ENCODE measurements around the gene FOXC1.

FOXC1 gene

GRCh38 chr6:1609648-1610496 lies at the start of gene FOXC1:
FOXC1 (plus strand) TSS chr6:1609915; CDS start chr6:1610446, 531 bp downstream.
- H3K9ac ChIP-seq (ENCODE audit: low read length): no peak within 1 kb of the TSS
- H3K36me3 ChIP-seq (ENCODE audit: control insufficient read depth, insufficient read depth, low read length): no peaks in the 10 kb centered on the region
- peaks cover 89% of the 10 kb centered on the region for H3K27me3 ChIP-seq (ENCODE audit: control insufficient read depth, insufficient read depth, low read length)
- no peaks in the 10 kb centered on the region for H3K9me3 ChIP-seq (ENCODE audit: control insufficient read depth, low read length)
- H3K4me1 ChIP-seq (ENCODE audit: control insufficient read depth, insufficient read depth, low read length): peaks cover 43% of the 10 kb centered on the region
- H3K4me3 ChIP-seq (ENCODE audit: low read length): peak within 1 kb of the TSS; percentile 31

- no peaks in the 10 kb centered on the region for H3K4me1 ChIP-seq (ENCODE audit: control insufficient read depth, insufficient read depth, low read length)
- H3K4me3 ChIP-seq (ENCODE audit: low read length): no peak overlapping the region
- no peak overlapping the region for H3K9ac ChIP-seq (ENCODE audit: low read length)
- H3K36me3 ChIP-seq (ENCODE audit: control insufficient read depth, insufficient read depth, low read length): no peaks in the 10 kb centered on the region
- no peaks in the 10 kb centered on the region for H3K9me3 ChIP-seq (ENCODE audit: control insufficient read depth, low read length)
- H3K27me3 ChIP-seq (ENCODE audit: control insufficient read depth, insufficient read depth, low read length): no peaks in the 10 kb centered on the region
Observed at GRCh38 chr6:1560281-1561058, 49.2 kb upstream of the FOXC1 start.

- H3K4me1 ChIP-seq (ENCODE audit: control insufficient read depth, insufficient read depth, low read length): no peaks in the 10 kb centered on the region
- H3K4me3 ChIP-seq (ENCODE audit: low read length): no peak overlapping the region
- no peaks in the 10 kb centered on the region for H3K9me3 ChIP-seq (ENCODE audit: control insufficient read depth, low read length)
- H3K36me3 ChIP-seq (ENCODE audit: control insufficient read depth, insufficient read depth, low read length): no peaks in the 10 kb centered on the region
- no peaks in the 10 kb centered on the region for H3K27me3 ChIP-seq (ENCODE audit: control insufficient read depth, insufficient read depth, low read length)
- H3K9ac ChIP-seq (ENCODE audit: low read length): no peak overlapping the region
Observed at GRCh38 chr6:1561355-1561754, 48.4 kb upstream of the FOXC1 start.

GRCh38 chr6:1562171-1562955 lies 47.4 kb upstream of the FOXC1 start:
- Histone ChIP-seq H3K9ac (ENCODE audit: low read length) (no peak overlapping the region), H3K4me1 (ENCODE audit: control insufficient read depth, insufficient read depth, low read length) (no peaks in the 10 kb centered on the region), H3K27me3 (ENCODE audit: control insufficient read depth, insufficient read depth, low read length) (no peaks in the 10 kb centered on the region), H3K9me3 (ENCODE audit: control insufficient read depth, low read length) (no peaks in the 10 kb centered on the region), H3K36me3 (ENCODE audit: control insufficient read depth, insufficient read depth, low read length) (no peaks in the 10 kb centered on the region), H3K4me3 (ENCODE audit: low read length) (no peak overlapping the region)

GRCh38 chr6:1569377-1569776 lies 40.3 kb upstream of the FOXC1 start:
- no peaks in the 10 kb centered on the region for H3K36me3 ChIP-seq (ENCODE audit: control insufficient read depth, insufficient read depth, low read length)
- H3K9ac ChIP-seq (ENCODE audit: low read length): no peak overlapping the region

GRCh38 chr6:1570848-1571247 lies 38.9 kb upstream of the FOXC1 start:
- H3K4me1 ChIP-seq (ENCODE audit: control insufficient read depth, insufficient read depth, low read length): no peaks in the 10 kb centered on the region
- H3K27me3 ChIP-seq (ENCODE audit: control insufficient read depth, insufficient read depth, low read length): no peaks in the 10 kb centered on the region
- H3K9me3 ChIP-seq (ENCODE audit: control insufficient read depth, low read length): no peaks in the 10 kb centered on the region
- no peak overlapping the region for H3K4me3 ChIP-seq (ENCODE audit: low read length)
- H3K36me3 ChIP-seq (ENCODE audit: control insufficient read depth, insufficient read depth, low read length): no peaks in the 10 kb centered on the region
- H3K9ac ChIP-seq (ENCODE audit: low read length): no peak overlapping the region

More at GRCh38 chr6:1569377-1569776, 40.3 kb upstream of the FOXC1 start:
- Histone ChIP-seq H3K4me3 (ENCODE audit: low read length) (no peak overlapping the region), H3K4me1 (ENCODE audit: control insufficient read depth, insufficient read depth, low read length) (no peaks in the 10 kb centered on the region), H3K9me3 (ENCODE audit: control insufficient read depth, low read length) (no peaks in the 10 kb centered on the region), H3K27me3 (ENCODE audit: control insufficient read depth, insufficient read depth, low read length) (no peaks in the 10 kb centered on the region)

GRCh38 chr6:1572892-1573291 lies 36.8 kb upstream of the FOXC1 start:
- Histone ChIP-seq H3K4me3 (ENCODE audit: low read length) (no peak overlapping the region), H3K27me3 (ENCODE audit: control insufficient read depth, insufficient read depth, low read length) (no peaks in the 10 kb centered on the region), H3K4me1 (ENCODE audit: control insufficient read depth, insufficient read depth, low read length) (no peaks in the 10 kb centered on the region), H3K9me3 (ENCODE audit: control insufficient read depth, low read length) (no peaks in the 10 kb centered on the region), H3K9ac (ENCODE audit: low read length) (no peak overlapping the region), H3K36me3 (ENCODE audit: control insufficient read depth, insufficient read depth, low read length) (no peaks in the 10 kb centered on the region)

GRCh38 chr6:1574083-1574761 lies 35.5 kb upstream of the FOXC1 start:
- no peak overlapping the region for H3K9ac ChIP-seq (ENCODE audit: low read length)
- H3K27me3 ChIP-seq (ENCODE audit: control insufficient read depth, insufficient read depth, low read length): no peaks in the 10 kb centered on the region
- no peaks in the 10 kb centered on the region for H3K9me3 ChIP-seq (ENCODE audit: control insufficient read depth, low read length)
- H3K4me1 ChIP-seq (ENCODE audit: control insufficient read depth, insufficient read depth, low read length): no peaks in the 10 kb centered on the region
- H3K4me3 ChIP-seq (ENCODE audit: low read length): no peak overlapping the region
- no peaks in the 10 kb centered on the region for H3K36me3 ChIP-seq (ENCODE audit: control insufficient read depth, insufficient read depth, low read length)

- H3K9ac ChIP-seq (ENCODE audit: low read length): no peak overlapping the region
- no peaks in the 10 kb centered on the region for H3K4me1 ChIP-seq (ENCODE audit: control insufficient read depth, insufficient read depth, low read length)
- H3K27me3 ChIP-seq (ENCODE audit: control insufficient read depth, insufficient read depth, low read length): no peaks in the 10 kb centered on the region
- H3K36me3 ChIP-seq (ENCODE audit: control insufficient read depth, insufficient read depth, low read length): no peaks in the 10 kb centered on the region
- H3K9me3 ChIP-seq (ENCODE audit: control insufficient read depth, low read length): no peaks in the 10 kb centered on the region
- no peak overlapping the region for H3K4me3 ChIP-seq (ENCODE audit: low read length)
Observed at GRCh38 chr6:1574890-1575209, 34.9 kb upstream of the FOXC1 start.

GRCh38 chr6:1575210-1576041 lies 34.3 kb upstream of the FOXC1 start:
- Histone ChIP-seq H3K27me3 (ENCODE audit: control insufficient read depth, insufficient read depth, low read length) (no peaks in the 10 kb centered on the region), H3K4me3 (ENCODE audit: low read length) (no peak overlapping the region), H3K4me1 (ENCODE audit: control insufficient read depth, insufficient read depth, low read length) (no peaks in the 10 kb centered on the region), H3K9me3 (ENCODE audit: control insufficient read depth, low read length) (no peaks in the 10 kb centered on the region), H3K36me3 (ENCODE audit: control insufficient read depth, insufficient read depth, low read length) (no peaks in the 10 kb centered on the region), H3K9ac (ENCODE audit: low read length) (no peak overlapping the region)

- Histone ChIP-seq H3K9ac (ENCODE audit: low read length) (no peak overlapping the region), H3K4me3 (ENCODE audit: low read length) (no peak overlapping the region), H3K27me3 (ENCODE audit: control insufficient read depth, insufficient read depth, low read length) (no peaks in the 10 kb centered on the region), H3K4me1 (ENCODE audit: control insufficient read depth, insufficient read depth, low read length) (no peaks in the 10 kb centered on the region), H3K9me3 (ENCODE audit: control insufficient read depth, low read length) (no peaks in the 10 kb centered on the region), H3K36me3 (ENCODE audit: control insufficient read depth, insufficient read depth, low read length) (no peaks in the 10 kb centered on the region)
Observed at GRCh38 chr6:1576166-1576565, 33.5 kb upstream of the FOXC1 start.

Data from mucosa of stomach (tissue), 1 donor.